Neural progenitor cell (in vitro differentiated cells): ENCODE measurements around the gene SLFN5.

Experiments used
- CTCF ChIP-seq: fragments of 200-600 bp; sonication (generic); IDR thresholded peaks from 2 replicates; pipeline ENCODE4 v1.5.1; 2017; ENCODE audit warnings: antibody characterized with exemption, mild to moderate bottlenecking
- EZH2 ChIP-seq: fragments of 200-600 bp; sonication (generic); IDR thresholded peaks from 2 replicates; pipeline ENCODE4 v1.6.1; 2017; ENCODE audit warnings: antibody characterized with exemption, mild to moderate bottlenecking, moderate library complexity

GRCh38 chr17:35297666-35298065, 54.8 kb downstream of the SLFN5 start:
- no peak for TF ChIP-seq CTCF
- no peak for TF ChIP-seq EZH2
